IPS-11a (cell line): Measurements from ENCODE around the gene PEPD.

Experiments used
- H3K4me3 ChIP-seq: one replicate; pipeline ENCODE4 v1.5.1; 2013; ENCODE audit warnings: low read depth, low read length, control low read depth

Gene PEPD

GRCh38 chr19:33344573-33344925 is 177.0 kb downstream of the PEPD start:
- no peak overlapping the region for H3K4me3 ChIP-seq

- no peak overlapping the region for H3K4me3 ChIP-seq
Observed at GRCh38 chr19:33343859-33344572, 177.6 kb downstream of the PEPD start.

- no peak overlapping the region for H3K4me3 ChIP-seq
Observed at GRCh38 chr19:33343301-33343700, 178.3 kb downstream of the PEPD start.

- H3K4me3 ChIP-seq: no peak overlapping the region
Observed at GRCh38 chr19:33340991-33341390, 180.6 kb downstream of the PEPD start.

- no peak overlapping the region for H3K4me3 ChIP-seq
Observed at GRCh38 chr19:33339016-33339984, 182.3 kb downstream of the PEPD start.
